ENCODE measurements around the gene NINJ2.

NINJ2 gene

GRCh38 chr12:526089-526488 is 137.2 kb downstream of the NINJ2 start:
- Histone ChIP-seq H2AK5ac (ENCODE audit: low read length) (no peak overlapping the region), H2BK5ac (ENCODE audit: low read length) (no peak overlapping the region), H3K36me3 (ENCODE audit: control insufficient read depth, insufficient read depth, low read length) (no peaks in the 10 kb centered on the region), H2BK15ac (replicated peaks; ENCODE audit: low read depth) (no peak overlapping the region), H3K4me3 (ENCODE audit: low read length) (no peak overlapping the region), H3K79me1 (ENCODE audit: low read length) (no peaks in the 10 kb centered on the region), H3K27ac (ENCODE audit: low read depth, low read length) (no peak overlapping the region), H4K8ac (ENCODE audit: low read depth, low read length) (no peak overlapping the region), H2BK120ac (ENCODE audit: low read depth, low read length) (no peak overlapping the region), H3K23ac (ENCODE audit: low read length) (no peak overlapping the region), H3K4me1 (ENCODE audit: control insufficient read depth, low read depth, low read length) (no peaks in the 10 kb centered on the region), H4K5ac (ENCODE audit: low read length) (no peak overlapping the region), H3K4ac (ENCODE audit: low read depth, low read length) (no peak overlapping the region), H3K27me3 (ENCODE audit: insufficient read depth, low read length, poor library complexity) (no peaks in the 10 kb centered on the region), H3K79me2 (ENCODE audit: control insufficient read depth, insufficient read depth, low read length) (no peaks in the 10 kb centered on the region), H3K56ac (ENCODE audit: low read length) (no peak overlapping the region), H3K9ac (ENCODE audit: low read length) (no peak overlapping the region), H3K4me2 (ENCODE audit: low read length) (no peak overlapping the region), H3K18ac (ENCODE audit: low read length) (no peak overlapping the region)
- no CpG with 5 or more reads among the region's 6 CpGs for WGBS (ENCODE audit: extremely low coverage, insufficient coverage, low lambda C conversion rate)
- DNase-seq: no peak

DNA sequence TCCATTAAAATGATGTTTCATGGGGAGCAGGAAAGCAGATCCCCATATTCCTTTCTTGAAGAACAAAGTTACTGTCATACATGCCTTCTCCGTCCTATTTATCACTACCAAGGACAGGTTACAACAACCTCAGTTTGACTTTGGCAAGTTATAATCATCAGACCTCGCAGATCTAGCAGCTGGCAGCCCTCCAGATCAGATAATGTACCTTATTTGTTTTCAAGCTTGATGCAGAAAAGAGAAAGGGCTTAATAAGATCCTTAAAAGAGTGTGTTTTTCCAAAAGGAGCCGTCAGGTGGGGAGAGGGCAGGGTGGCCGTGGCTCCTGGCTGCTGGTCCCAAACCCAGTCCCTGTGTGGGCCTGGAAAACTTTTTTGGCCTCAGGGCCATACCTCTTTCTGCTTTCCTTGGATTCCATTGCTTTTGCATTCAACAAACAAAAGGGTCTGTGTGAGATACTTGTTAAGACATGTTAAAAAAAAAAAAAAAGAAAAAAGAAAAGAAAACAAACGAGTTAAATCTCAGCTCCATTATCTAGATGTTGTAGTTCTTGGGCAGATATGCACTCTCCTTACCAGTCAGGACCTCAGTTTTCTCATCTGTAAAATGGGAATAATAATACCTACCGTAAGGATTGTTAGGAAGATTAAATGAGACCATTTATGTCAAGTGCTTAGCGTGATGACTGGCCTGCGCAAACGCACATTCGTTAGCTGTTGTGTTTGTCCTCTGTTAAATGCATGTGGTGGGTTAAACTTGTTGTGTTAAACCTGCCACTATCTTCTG is 138.9 kb downstream of the NINJ2 start:
- Histone ChIP-seq H2BK5ac (ENCODE audit: low read length) (no peak overlapping the region), H2BK120ac (ENCODE audit: low read depth, low read length) (no peak overlapping the region), H4K8ac (ENCODE audit: low read depth, low read length) (no peak overlapping the region), H3K36me3 (ENCODE audit: control insufficient read depth, insufficient read depth, low read length) (no peaks in the 10 kb centered on the region), H3K23ac (ENCODE audit: low read length) (no peak overlapping the region), H3K4me1 (ENCODE audit: control insufficient read depth, low read depth, low read length) (peaks cover 3% of the 10 kb centered on the region), H2AK5ac (ENCODE audit: low read length) (no peak overlapping the region), H3K27ac (ENCODE audit: low read depth, low read length) (no peak overlapping the region), H3K9ac (ENCODE audit: low read length) (no peak overlapping the region), H3K79me2 (ENCODE audit: control insufficient read depth, insufficient read depth, low read length) (no peaks in the 10 kb centered on the region), H3K4me2 (ENCODE audit: low read length) (no peak overlapping the region), H4K5ac (ENCODE audit: low read length) (no peak overlapping the region), H3K27me3 (ENCODE audit: insufficient read depth, low read length, poor library complexity) (no peaks in the 10 kb centered on the region), H3K4ac (ENCODE audit: low read depth, low read length) (no peak overlapping the region), H3K4me3 (ENCODE audit: low read length) (no peak overlapping the region), H2BK15ac (replicated peaks; ENCODE audit: low read depth) (no peak overlapping the region), H3K56ac (ENCODE audit: low read length) (no peak overlapping the region), H3K79me1 (ENCODE audit: low read length) (peaks cover 1% of the 10 kb centered on the region), H3K18ac (ENCODE audit: low read length) (no peak overlapping the region)
- no CpG with 5 or more reads among the region's 10 CpGs for WGBS (ENCODE audit: extremely low coverage, insufficient coverage, low lambda C conversion rate)
- DNase-seq: no peak

- Histone ChIP-seq H3K56ac (ENCODE audit: low read length) (no peak overlapping the region), H4K8ac (ENCODE audit: low read depth, low read length) (no peak overlapping the region), H3K79me2 (ENCODE audit: control insufficient read depth, insufficient read depth, low read length) (no peaks in the 10 kb centered on the region), H3K4me3 (ENCODE audit: low read length) (no peak overlapping the region), H3K36me3 (ENCODE audit: control insufficient read depth, insufficient read depth, low read length) (no peaks in the 10 kb centered on the region), H3K9ac (ENCODE audit: low read length) (no peak overlapping the region), H2BK15ac (replicated peaks; ENCODE audit: low read depth) (no peak overlapping the region), H3K27me3 (ENCODE audit: insufficient read depth, low read length, poor library complexity) (no peaks in the 10 kb centered on the region), H3K4me1 (ENCODE audit: control insufficient read depth, low read depth, low read length) (peaks cover 3% of the 10 kb centered on the region), H3K27ac (ENCODE audit: low read depth, low read length) (no peak overlapping the region), H2BK5ac (ENCODE audit: low read length) (no peak overlapping the region), H2AK5ac (ENCODE audit: low read length) (no peak overlapping the region), H3K79me1 (ENCODE audit: low read length) (peaks cover 1% of the 10 kb centered on the region), H4K5ac (ENCODE audit: low read length) (no peak overlapping the region), H3K4ac (ENCODE audit: low read depth, low read length) (no peak overlapping the region), H3K23ac (ENCODE audit: low read length) (no peak overlapping the region), H3K4me2 (ENCODE audit: low read length) (no peak overlapping the region), H3K18ac (ENCODE audit: low read length) (no peak overlapping the region), H2BK120ac (ENCODE audit: low read depth, low read length) (no peak overlapping the region)
- WGBS (ENCODE audit: extremely low coverage, insufficient coverage, low lambda C conversion rate): no CpG with 5 or more reads among the region's 7 CpGs
- DNase-seq: no peak
Observed at GRCh38 chr12:522692-523378, 140.4 kb downstream of the NINJ2 start.

- no peak for DNase-seq
- H3K4me1 ChIP-seq (ENCODE audit: control insufficient read depth, low read depth, low read length): peaks cover 3% of the 10 kb centered on the region
Observed at GRCh38 chr12:520119-520518, 143.1 kb downstream of the NINJ2 start.

DNA sequence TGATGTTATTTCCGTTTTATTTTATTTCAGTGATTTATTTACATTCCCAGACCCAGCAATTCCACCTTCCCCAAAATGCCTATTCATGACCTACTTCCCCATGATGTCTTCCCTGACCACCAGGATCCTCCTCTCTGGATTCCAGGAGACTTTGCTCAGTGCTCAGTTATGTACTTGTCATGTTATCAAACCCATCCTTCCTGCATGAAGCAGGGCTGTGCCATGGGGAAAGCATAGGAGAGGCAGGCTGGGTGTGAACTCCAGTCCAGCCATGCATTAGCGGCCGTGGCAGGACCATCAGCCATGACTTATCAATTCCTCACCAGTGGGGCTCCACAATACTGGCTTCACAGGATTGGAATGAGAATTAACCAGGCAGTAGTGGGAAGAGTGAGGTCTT is 145.7 kb downstream of the NINJ2 start:
- H3K9ac ChIP-seq (ENCODE audit: low read length): no peak overlapping the region
- H4K8ac ChIP-seq (ENCODE audit: low read depth, low read length): no peak overlapping the region
- no peak overlapping the region for H3K4ac ChIP-seq (ENCODE audit: low read depth, low read length)
- H4K5ac ChIP-seq (ENCODE audit: low read length): no peak overlapping the region
- H3K4me1 ChIP-seq (ENCODE audit: control insufficient read depth, low read depth, low read length): peaks cover 3% of the 10 kb centered on the region
- no peak overlapping the region for H3K4me2 ChIP-seq (ENCODE audit: low read length)
- H3K56ac ChIP-seq (ENCODE audit: low read length): no peak overlapping the region
- H2BK15ac ChIP-seq (replicated peaks; ENCODE audit: low read depth): no peak overlapping the region
- H3K79me2 ChIP-seq (ENCODE audit: control insufficient read depth, insufficient read depth, low read length): no peaks in the 10 kb centered on the region
- H3K27me3 ChIP-seq (ENCODE audit: insufficient read depth, low read length, poor library complexity): no peaks in the 10 kb centered on the region
- no peak for DNase-seq
- H3K79me1 ChIP-seq (ENCODE audit: low read length): peaks cover 3% of the 10 kb centered on the region
- H3K4me3 ChIP-seq (ENCODE audit: low read length): no peak overlapping the region
- no CpG with 5 or more reads among the region's 3 CpGs for WGBS (ENCODE audit: extremely low coverage, insufficient coverage, low lambda C conversion rate)
- no peak overlapping the region for H2BK5ac ChIP-seq (ENCODE audit: low read length)
- H3K23ac ChIP-seq (ENCODE audit: low read length): no peak overlapping the region
- H2BK120ac ChIP-seq (ENCODE audit: low read depth, low read length): no peak overlapping the region
- no peaks in the 10 kb centered on the region for H3K36me3 ChIP-seq (ENCODE audit: control insufficient read depth, insufficient read depth, low read length)
- H2AK5ac ChIP-seq (ENCODE audit: low read length): no peak overlapping the region
- no peak overlapping the region for H3K27ac ChIP-seq (ENCODE audit: low read depth, low read length)
- no peak overlapping the region for H3K18ac ChIP-seq (ENCODE audit: low read length)

More at GRCh38 chr12:520119-520518, 143.1 kb downstream of the NINJ2 start:
- H3K36me3 ChIP-seq (ENCODE audit: control insufficient read depth, insufficient read depth, low read length): no peaks in the 10 kb centered on the region
- no peak overlapping the region for H3K23ac ChIP-seq (ENCODE audit: low read length)
- no peak overlapping the region for H4K8ac ChIP-seq (ENCODE audit: low read depth, low read length)
- H2BK15ac ChIP-seq (replicated peaks; ENCODE audit: low read depth): no peak overlapping the region
- no peak overlapping the region for H3K9ac ChIP-seq (ENCODE audit: low read length)
- no CpG with 5 or more reads among the region's 2 CpGs for WGBS (ENCODE audit: extremely low coverage, insufficient coverage, low lambda C conversion rate)
- H3K56ac ChIP-seq (ENCODE audit: low read length): no peak overlapping the region
- H3K27me3 ChIP-seq (ENCODE audit: insufficient read depth, low read length, poor library complexity): no peaks in the 10 kb centered on the region
- no peak overlapping the region for H2BK120ac ChIP-seq (ENCODE audit: low read depth, low read length)
- no peak overlapping the region for H3K4ac ChIP-seq (ENCODE audit: low read depth, low read length)
- H3K18ac ChIP-seq (ENCODE audit: low read length): no peak overlapping the region
- no peak overlapping the region for H3K27ac ChIP-seq (ENCODE audit: low read depth, low read length)
- H2BK5ac ChIP-seq (ENCODE audit: low read length): no peak overlapping the region
- peaks cover 3% of the 10 kb centered on the region for H3K79me1 ChIP-seq (ENCODE audit: low read length)
- no peaks in the 10 kb centered on the region for H3K79me2 ChIP-seq (ENCODE audit: control insufficient read depth, insufficient read depth, low read length)
- H3K4me2 ChIP-seq (ENCODE audit: low read length): no peak overlapping the region
- H2AK5ac ChIP-seq (ENCODE audit: low read length): no peak overlapping the region
- no peak overlapping the region for H3K4me3 ChIP-seq (ENCODE audit: low read length)
- H4K5ac ChIP-seq (ENCODE audit: low read length): no peak overlapping the region
